Smooth muscle cell (in vitro differentiated cells): Measurements from ENCODE around the gene C9orf85. TPM values are rescaled to one million over a fixed set of nuclear protein-coding genes. Genes with fewer than 3 reads are reported as not detected.
"Not testable (repeated sequence)": the region's sequence is repeated elsewhere in the genome, so short reads cannot be mapped to it uniquely, and the experiment has no call there.

Source experiments
- DNase-seq: peaks from one replicate; lab custom pipeline; 2025; ENCODE audit not compliant: unreplicated experiment; lab: John Stamatoyannopoulos, UW
- H2AFZ ChIP-seq: fragments of 200-600 bp; sonication (generic); 2 replicates; pipeline ENCODE4 v1.6.0; 2016; ENCODE audit warnings: antibody characterized with exemption, low read depth, mild to moderate bottlenecking
- H3F3A ChIP-seq: fragments of 200-600 bp; sonication (generic); 2 replicates; pipeline ENCODE4 v1.6.0; 2017; ENCODE audit warnings: antibody characterized with exemption, low read depth
- H3K27ac ChIP-seq: fragments of 200-600 bp; sonication (generic); 2 replicates; pipeline ENCODE4 v1.5.1; 2016; ENCODE audit warnings: low read depth, mild to moderate bottlenecking
- H3K27me3 ChIP-seq: fragments of 200-600 bp; sonication (generic); 2 replicates; pipeline ENCODE4 v1.6.1; 2016; ENCODE audit warnings: low read depth, mild to moderate bottlenecking
- H3K36me3 ChIP-seq: fragments of 200-600 bp; sonication (generic); 2 replicates; pipeline ENCODE4 v1.5.1; 2016; ENCODE audit warnings: low read depth
- H3K4me1 ChIP-seq: fragments of 200-600 bp; sonication (generic); 2 replicates; pipeline ENCODE4 v1.5.1; 2016; ENCODE audit warnings: low read depth
- H3K4me2 ChIP-seq: fragments of 200-600 bp; sonication (generic); 2 replicates; pipeline ENCODE4 v1.6.0; 2016; ENCODE audit warnings: mild to moderate bottlenecking
- H3K4me3 ChIP-seq: fragments of 200-600 bp; sonication (generic); 2 replicates; pipeline ENCODE4 v1.5.1; 2016; ENCODE audit warnings: mild to moderate bottlenecking
- H3K79me2 ChIP-seq: fragments of 200-600 bp; sonication (generic); 2 replicates; pipeline ENCODE4 v1.6.0; 2016; ENCODE audit warnings: low read depth, mild to moderate bottlenecking
- H3K9ac ChIP-seq: fragments of 200-600 bp; sonication (generic); 2 replicates; pipeline ENCODE4 v1.6.0; 2016; ENCODE audit warnings: low read depth
- H3K9me3 ChIP-seq: fragments of 200-600 bp; sonication (generic); replicated peaks from 2 replicates; pipeline ENCODE4 v1.5.1; 2016; ENCODE audit warnings: low read depth
- H4K20me1 ChIP-seq: fragments of 200-600 bp; sonication (generic); 2 replicates; pipeline ENCODE4 v1.6.0; 2016; ENCODE audit warnings: low read depth
- CTCF ChIP-seq: fragments of 200-600 bp; sonication (generic); IDR thresholded peaks from 2 replicates; pipeline ENCODE4 v1.5.1; 2017; ENCODE audit warnings: borderline replicate concordance, mild to moderate bottlenecking, antibody characterized with exemption; ENCODE audit not compliant: insufficient read depth, poor library complexity, severe bottlenecking
- WGBS: methylation state at CpG from one replicate; pipeline ENCODE4 v1.1.7; 2016; ENCODE audit warnings: low lambda C conversion rate; 5-methylcytosine and 5-hydroxymethylcytosine counted together
- polyA plus RNA-seq: library from polyadenylated mRNA; unstranded; fragments of >200 nt; fragmentation: Nextera tagmentation; extraction: Ambion mirVana; gene quantifications from 2 replicates; pipeline ENCODE4 v1.2.1, GENCODE V29; 2016
- total RNA-seq: library from RNA; depleted of rRNA; stranded (reverse); fragments of >200 nt; gene quantifications from 2 replicates; pipeline ENCODE4 v1.2.3, GENCODE V29; 2014

Gene C9orf85
- total and polyA plus RNA-seq, 2 experiments from 2014 or later, result 10.2 to 11.8 TPM

DNA sequence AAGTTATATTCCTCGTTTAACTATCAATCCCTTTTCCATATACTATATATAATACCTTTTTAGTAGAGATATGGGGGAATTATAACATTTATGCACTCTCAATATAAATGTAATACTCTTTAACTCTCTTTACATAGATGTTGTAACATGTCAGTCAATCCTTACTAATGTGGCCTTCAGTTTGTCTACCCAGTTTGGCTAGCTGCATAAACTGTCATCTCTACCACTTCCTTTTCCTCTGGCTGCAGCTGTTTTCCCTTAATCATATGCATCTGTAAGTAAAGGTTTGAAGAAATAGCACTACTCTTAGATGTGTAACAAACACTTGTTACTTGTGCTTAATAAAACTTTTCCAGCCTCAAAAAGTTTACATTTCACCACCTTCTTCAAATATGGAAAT, 13.9 kb upstream of the C9orf85 start:
- peaks cover 93% of the 10 kb centered on the region for H4K20me1 ChIP-seq
- H3F3A ChIP-seq, result no peaks in the 10 kb centered on the region
- 80% methylated on average over 1 of the region's 1 CpG for WGBS
- DNase-seq, result no peak
- H3K36me3 ChIP-seq, result no peaks in the 10 kb centered on the region
- H3K79me2 ChIP-seq, result peaks cover 99% of the 10 kb centered on the region
- H3K9ac ChIP-seq, result no peak overlapping the region
- H3K27me3 ChIP-seq, result no peaks in the 10 kb centered on the region
- peaks cover 3% of the 10 kb centered on the region for H3K4me1 ChIP-seq
- no peaks in the 10 kb centered on the region for H3K9me3 ChIP-seq
- no peak overlapping the region for H2AFZ ChIP-seq
- TF ChIP-seq CTCF, result no peak
- no peak overlapping the region for H3K4me2 ChIP-seq
- H3K27ac ChIP-seq, result no peak overlapping the region
- H3K4me3 ChIP-seq, result no peak overlapping the region

GRCh38 chr9:71898756-71899155, 12.7 kb upstream of the C9orf85 start:
- not testable (repeated sequence) for H3K4me3 ChIP-seq, H3K27me3 ChIP-seq, H2AFZ ChIP-seq, DNase-seq, H3K4me2 ChIP-seq, H3K27ac ChIP-seq, H3K9ac ChIP-seq, H3K36me3 ChIP-seq, H3K9me3 ChIP-seq, H3F3A ChIP-seq
- 97% methylated on average over 6 of the region's 6 CpGs for WGBS
- Histone ChIP-seq H4K20me1 (peaks cover 95% of the 10 kb centered on the region), H3K79me2 (peaks cover 100% of the 10 kb centered on the region), H3K4me1 (peaks cover 12% of the 10 kb centered on the region)

GRCh38 chr9:71901695-71902597, 9.5 kb upstream of the C9orf85 start:
- Histone ChIP-seq H3K4me3 (no peak overlapping the region), H3K79me2 (peaks cover 100% of the 10 kb centered on the region), H3K9ac (no peak overlapping the region), H2AFZ (no peak overlapping the region), H3K36me3 (no peaks in the 10 kb centered on the region), H3K4me2 (no peak overlapping the region), H3K4me1 (peaks cover 12% of the 10 kb centered on the region), H3K27me3 (no peaks in the 10 kb centered on the region), H3K9me3 (no peaks in the 10 kb centered on the region), H3K27ac (no peak overlapping the region), H4K20me1 (peaks cover 100% of the 10 kb centered on the region), H3F3A (no peaks in the 10 kb centered on the region)
- TF ChIP-seq CTCF, result no peak
- WGBS, result 54% methylated on average over 6 of the region's 6 CpGs
- no peak for DNase-seq

GRCh38 chr9:71904076-71904475, 7.4 kb upstream of the C9orf85 start:
- 30% methylated on average over 2 of the region's 2 CpGs for WGBS
- no peaks in the 10 kb centered on the region for H3K27me3 ChIP-seq
- H3K4me1 ChIP-seq, result peaks cover 12% of the 10 kb centered on the region
- no peaks in the 10 kb centered on the region for H3F3A ChIP-seq
- no peaks in the 10 kb centered on the region for H3K36me3 ChIP-seq
- H3K79me2 ChIP-seq, result peaks cover 100% of the 10 kb centered on the region
- H3K4me2 ChIP-seq, result no peak overlapping the region
- H3K27ac ChIP-seq, result no peak overlapping the region
- no peak overlapping the region for H3K4me3 ChIP-seq
- no peak overlapping the region for H3K9ac ChIP-seq
- H4K20me1 ChIP-seq, result peaks cover 100% of the 10 kb centered on the region
- no peaks in the 10 kb centered on the region for H3K9me3 ChIP-seq
- TF ChIP-seq CTCF, result no peak
- no peak overlapping the region for H2AFZ ChIP-seq
- DNase-seq, result no peak
